Middle frontal gyrus (tissue), 1 donor: ENCODE measurements around the gene KCNQ1.

Experiments
- DNase-seq: peaks from one replicate; pipeline ENCODE4 v3.0.0-alpha.2; 2015; ENCODE audit warnings: low spot score; ENCODE audit errors: extremely low spot score

KCNQ1 gene

DNA sequence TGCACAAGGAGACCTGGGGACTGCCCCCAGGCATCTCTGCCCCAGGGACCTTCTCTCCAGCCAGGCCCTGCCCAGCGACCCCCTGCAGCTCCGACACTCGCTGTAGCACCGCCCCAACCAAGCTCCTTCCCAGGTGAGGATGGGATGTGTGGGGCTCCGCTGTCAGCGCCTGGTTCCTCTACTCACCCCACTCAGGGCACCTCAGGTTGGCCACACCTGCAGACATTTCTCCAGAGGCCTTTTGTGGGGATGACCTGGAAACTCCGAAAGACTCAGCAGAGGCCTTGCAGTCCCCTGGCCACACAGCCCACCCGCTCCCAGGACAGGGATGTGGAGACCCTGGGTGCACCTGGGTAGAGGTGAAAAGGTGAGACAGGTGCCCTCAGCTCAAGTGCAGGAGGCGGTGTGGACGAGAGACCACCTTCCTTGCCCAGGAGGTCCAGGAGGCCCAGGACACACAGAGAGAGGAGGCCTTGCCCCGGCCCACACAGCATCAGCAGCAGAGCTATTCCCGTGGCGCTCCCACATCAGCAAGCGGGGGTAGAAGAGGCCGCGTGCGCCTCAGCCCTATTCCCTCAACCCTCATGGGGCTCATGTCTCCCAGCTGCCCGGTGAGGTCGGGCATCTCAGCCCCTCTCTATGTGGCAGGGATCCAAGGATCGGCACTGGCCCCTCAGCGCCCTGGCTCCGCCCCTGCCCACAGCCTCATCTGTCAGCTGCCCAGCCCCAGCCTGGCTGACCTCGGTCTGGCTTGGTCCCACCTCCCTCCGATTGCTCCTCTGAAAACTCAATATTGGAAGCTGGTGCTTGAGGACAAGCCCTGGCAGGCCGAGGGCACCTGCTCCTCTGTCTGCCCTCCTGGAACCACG, 21.4 kb upstream of the KCNQ1 start:
- DNase-seq: no peak

DNA sequence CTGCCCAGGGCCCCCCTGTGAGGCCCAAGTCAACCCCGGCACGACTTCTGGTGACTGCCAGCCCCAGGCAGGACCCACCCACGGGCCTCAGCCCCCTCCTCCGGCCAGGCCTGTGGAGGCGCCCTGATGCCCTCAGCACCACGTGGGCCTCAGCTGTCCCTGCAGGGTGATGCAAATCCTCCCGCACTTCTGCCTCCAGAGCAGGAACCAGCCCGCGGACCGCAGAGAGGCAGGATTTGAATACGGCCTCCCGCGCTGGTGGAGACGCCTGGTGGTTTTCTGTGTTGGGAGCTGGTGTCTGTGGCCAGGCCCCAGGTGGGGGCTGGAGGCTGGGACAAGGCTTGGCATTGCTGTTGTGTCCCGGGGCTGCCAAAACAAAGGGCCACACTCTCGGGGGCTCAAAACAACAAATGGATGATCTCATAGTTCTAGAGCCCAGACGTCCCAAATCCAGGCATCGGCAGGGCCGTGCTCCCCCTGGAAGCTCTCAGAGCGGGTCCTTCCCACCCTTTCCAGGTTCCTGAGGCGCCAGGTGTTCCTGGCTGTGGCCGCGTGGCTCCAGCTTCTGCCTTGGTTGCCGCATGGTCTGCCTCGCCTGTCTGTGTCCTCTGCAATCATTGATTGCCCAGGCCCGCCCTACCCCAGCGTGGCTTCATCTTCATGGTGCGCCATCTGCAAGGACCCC, 19.9 kb upstream of the KCNQ1 start:
- DNase-seq: no peak

GRCh38 chr11:2425506-2425905, 19.3 kb upstream of the KCNQ1 start:
- DNase-seq: no peak

DNA sequence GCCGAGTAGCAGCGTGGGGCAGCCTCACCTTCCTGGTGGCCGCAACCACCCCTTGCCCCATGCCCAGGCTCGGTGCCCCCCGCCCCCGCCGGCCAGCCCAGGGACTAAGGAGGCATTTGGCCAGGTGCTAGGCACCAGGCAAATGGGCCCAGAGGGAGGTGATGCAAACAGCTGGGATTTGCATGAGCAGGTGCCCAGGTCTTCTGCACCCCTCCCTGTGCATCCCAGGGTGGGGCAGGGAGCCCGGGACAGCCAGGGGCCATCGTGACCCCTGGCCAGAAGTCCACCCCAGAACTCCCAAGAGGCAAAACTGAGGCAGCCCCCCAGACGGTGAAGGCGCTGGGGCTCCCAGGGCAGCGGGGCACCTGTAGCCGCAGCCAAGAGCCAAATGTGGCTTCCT, 18.6 kb upstream of the KCNQ1 start:
- no peak for DNase-seq

GRCh38 chr11:2426826-2427521, 17.8 kb upstream of the KCNQ1 start:
- DNase-seq: no peak

DNA sequence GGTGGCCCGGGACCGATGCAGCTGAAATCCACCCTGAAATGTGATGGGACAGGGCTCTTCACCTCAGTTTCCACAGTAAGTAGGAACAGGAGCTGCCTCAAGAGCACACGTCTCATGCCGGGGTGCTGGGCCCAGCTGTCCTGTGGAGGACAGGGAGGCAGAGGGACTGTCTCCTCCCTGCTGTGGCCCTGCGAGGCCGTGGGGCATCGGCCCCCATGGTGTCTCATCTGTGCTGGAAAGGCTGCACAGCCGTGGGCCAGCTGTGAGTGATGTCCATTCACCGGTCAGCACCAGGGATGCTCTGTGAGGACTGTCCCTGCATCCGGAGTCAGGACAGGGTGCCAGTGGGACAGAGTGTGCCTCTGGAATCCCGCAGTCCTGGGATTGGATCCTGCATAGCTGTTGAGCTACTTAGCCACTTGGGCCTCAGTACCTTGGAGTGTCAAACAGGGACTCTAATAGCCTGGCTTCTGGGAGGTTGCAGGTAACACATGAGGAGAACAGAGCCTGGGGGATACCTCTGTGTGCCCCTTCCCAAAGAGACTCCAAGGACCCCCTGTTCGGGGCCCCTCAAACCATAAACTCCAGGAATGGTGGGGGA, 17.0 kb upstream of the KCNQ1 start:
- DNase-seq: no peak

DNA sequence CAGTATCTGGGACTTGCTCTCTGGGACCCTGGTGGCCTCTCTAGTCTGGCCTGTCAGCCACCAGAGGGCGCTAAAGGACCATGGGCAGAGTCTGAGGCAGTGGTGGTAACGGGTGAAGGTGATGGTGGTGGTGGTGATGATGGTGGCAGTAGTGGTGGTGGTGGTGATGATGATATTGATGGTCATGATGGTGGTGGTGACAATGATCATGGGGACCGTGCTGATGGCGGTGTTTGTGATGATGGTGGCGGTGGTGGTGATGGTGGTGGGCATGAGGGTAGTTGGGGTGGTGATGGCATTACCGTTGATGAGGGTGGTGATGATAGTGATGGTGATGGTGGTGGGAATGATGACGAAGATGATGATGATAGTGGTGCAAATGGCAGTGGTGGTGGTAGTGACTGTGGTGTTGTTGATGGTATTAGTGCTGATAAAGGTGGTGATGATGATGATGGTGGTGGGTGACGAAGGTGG, 16.4 kb upstream of the KCNQ1 start:
- DNase-seq: no peak

DNA sequence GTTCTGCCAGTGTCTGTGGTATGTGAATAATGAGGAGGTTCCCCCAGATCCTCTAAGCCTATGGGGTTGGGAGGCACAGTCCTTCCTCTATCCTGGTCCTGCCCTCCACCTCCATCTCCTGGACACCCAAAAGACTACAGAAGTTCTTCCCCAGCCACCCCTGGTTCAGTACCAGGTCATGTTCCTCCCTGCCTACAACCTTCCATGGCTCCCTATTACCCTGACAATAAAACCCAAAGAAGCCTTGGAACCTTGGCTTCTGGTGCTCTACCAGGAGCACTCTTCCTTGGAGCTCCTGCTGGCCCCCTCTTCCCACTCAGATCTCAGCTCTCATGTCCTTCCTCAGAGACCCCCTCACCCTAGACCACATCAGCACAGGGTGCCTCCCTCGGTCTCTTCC, 13.4 kb upstream of the KCNQ1 start:
- DNase-seq: no peak

DNA sequence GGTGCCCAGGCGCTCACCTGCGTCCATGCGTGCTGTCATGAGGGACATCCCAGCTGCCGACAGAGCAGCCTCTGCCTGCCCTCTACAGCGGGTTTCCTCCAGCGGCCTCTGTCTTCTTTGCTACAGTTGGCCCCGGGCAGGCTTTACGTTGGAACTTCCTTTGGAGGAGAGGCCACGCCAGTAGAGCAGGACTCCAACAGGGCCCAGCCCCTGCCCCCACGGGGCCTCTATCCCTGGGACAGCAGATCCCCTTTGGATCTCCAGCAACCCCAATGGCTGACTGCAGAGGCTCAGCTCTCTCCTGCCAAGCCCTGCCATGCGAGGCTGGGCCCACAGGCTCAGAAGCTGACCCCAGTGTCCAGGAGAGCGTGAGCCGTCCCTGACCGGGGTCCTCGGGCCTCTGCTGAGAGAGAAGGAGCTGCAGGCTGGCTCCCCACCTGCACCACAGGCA, 12.6 kb upstream of the KCNQ1 start:
- no peak for DNase-seq

DNA sequence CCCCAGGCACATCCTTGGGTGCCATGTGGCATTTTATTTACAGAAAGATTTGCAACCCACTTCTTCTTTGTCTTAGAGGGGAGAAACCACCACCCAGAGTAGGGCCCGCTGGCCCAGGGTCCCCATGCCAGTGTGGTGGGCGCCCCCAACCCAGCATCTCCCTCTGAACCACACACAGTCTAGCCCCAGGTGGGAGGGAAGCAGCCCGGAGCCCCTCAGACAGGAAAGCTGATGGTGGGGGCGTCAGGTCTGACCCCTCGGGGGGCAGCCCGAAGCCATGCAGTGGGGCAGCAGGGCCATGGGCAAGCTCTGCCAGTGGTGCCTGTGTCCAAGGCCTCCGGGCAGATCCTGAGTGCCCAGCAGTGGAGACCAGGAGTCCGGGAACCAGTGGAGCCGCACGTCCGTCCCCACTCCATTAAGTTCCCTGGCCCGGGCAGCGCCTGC, 12.2 kb upstream of the KCNQ1 start:
- DNase-seq: no peak

- no peak for DNase-seq
Measured at GRCh38 chr11:2433106-2433925, 11.5 kb upstream of the KCNQ1 start.

GRCh38 chr11:2434008-2434407, 10.8 kb upstream of the KCNQ1 start:
- no peak for DNase-seq

DNA sequence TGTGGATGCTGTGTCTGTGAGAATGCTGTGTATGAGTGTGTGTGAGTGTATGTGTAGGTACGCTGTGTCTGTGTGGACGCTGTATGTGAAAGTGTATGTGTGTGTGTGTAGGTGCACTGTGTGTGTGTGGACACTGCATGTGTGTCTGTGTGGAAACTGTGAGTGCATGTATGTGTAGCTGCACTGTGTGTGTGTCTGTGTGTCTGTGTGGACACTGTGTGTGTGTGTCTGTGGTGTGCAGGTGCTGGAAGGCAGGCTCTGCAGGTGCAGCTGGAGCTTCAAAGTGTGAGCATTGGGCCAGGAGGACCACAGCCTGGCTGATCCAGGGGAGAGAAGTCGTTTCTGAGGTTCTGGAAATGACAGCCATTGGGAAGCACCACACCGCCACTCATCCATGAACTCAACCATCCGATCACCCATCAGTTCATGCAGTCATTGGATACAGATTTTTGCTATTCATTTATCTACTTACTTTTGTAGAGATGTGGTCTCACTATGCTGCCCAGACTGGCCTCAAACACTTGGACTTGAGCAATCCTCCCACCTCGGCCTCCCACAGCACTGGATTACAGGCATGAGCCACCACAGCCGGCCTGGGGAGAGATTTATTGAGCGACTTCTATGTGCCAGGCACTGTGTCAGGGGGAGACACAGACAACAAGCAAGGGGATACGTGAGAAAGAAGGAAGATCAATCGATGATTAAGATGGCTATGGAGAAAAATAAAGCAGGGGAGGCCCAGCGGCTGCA, 10.1 kb upstream of the KCNQ1 start:
- DNase-seq: no peak

DNA sequence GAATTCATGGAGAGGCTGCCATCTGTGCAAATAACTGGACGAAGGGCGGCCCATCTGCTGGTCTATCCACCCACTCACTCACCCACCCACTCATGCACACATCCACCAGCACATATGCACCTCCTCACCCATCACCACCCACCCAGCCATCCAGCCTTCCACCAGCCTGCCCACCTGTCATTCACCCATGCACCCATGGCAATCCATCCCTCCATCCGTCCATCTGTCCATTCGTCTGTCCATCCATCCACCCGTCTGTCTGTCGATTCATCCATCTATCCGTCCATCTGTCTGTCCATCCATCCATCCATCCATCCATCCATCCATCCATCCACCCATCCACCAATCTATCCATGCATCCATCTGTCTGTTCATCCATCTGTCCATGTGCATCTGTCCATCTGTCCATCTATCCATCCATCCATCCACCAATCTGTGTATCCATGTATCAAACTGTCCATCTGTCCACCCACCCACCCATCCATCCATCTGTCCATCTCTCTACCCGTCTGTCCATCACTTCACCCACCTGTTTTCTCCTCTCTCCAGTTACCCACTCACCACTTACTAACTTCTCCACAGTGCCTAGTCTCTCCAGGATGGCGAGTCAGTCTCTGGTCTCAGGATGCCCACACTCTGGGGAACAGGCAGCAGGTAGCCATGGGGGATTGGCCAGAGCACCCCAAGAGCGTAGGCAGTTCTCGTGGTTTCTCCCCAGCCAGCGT, 9.4 kb upstream of the KCNQ1 start:
- DNase-seq: no peak

DNA sequence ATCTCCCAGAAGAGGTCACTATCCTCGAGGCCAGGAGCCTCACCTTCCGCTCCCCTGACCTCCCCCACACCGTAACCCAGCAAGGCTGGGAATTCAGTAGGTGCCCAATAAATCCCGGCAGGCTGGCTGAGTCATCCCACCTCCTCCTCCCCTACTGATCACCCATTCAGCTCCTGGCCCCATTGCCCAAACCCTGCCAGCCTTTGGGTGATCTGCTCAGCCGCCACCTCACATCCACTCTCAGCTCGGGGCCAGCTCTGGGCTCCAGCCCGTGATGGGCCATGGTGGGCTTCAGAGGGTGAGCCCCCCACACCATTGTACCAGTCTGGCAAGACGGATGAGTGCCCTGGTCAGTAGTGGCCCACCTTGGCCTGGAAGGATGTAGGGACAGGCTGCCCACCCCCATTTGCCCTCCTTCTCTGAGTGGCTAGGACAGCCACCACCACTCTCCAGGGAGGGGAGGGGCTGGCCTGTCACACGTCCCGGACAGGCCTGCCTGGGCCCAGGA, 8.7 kb upstream of the KCNQ1 start:
- DNase-seq: no peak

GRCh38 chr11:2436521-2437031, 8.2 kb upstream of the KCNQ1 start:
- DNase-seq: no peak

GRCh38 chr11:2437516-2437915, 7.3 kb upstream of the KCNQ1 start:
- DNase-seq: no peak

DNA sequence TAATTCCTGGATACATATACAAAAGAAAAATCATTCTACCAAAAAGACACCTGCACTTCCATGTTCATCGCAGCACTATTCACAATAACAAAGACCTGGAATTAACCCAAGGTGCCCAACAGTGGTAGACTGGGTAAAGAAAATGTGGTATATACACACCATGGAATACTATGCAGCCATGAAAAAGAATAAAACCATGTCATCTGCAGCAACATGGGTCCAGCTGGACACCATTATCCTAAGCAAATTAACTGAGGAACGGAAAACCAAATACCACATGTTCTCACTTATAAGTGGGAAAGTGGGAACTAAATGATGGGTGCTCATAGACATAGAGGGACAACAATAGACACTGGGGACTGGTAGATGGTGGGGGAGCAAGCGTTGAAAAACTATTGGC, 5.0 kb upstream of the KCNQ1 start:
- DNase-seq: no peak

- no peak for DNase-seq
Measured at GRCh38 chr11:2440646-2441045, 4.2 kb upstream of the KCNQ1 start.
